Heart left ventricle (tissue), 16 donors: ENCODE measurements around the gene CTXN1. TPM values are rescaled to one million over a fixed set of nuclear protein-coding genes. Genes with fewer than 3 reads are reported as not detected.

ENCODE experiments used
- ATAC-seq, 4 donors: fragments of 200-7000 bp; cut with Tn5 transposase; one replicate each; pipeline ENCODE4 v1.9.1; 2020 to 2022; ENCODE audit warnings: moderate library complexity in 4 of 4, mild to moderate bottlenecking in 3 of 4, moderate number of reproducible peaks in 1 of 4
- DNase-seq, 5 donors: peaks; one replicate each; pipeline ENCODE4 v3.0.0-alpha.2; 2020
- H3K27ac ChIP-seq, 12 donors: fragments of 200-600 bp; sonication (generic) in 4 of 12; one replicate each; pipeline versions ENCODE4 v1.5.0 to v1.8.0; 2016 to 2022; ENCODE audit warnings: mild to moderate bottlenecking in 2 of 12
- H3K27me3 ChIP-seq, 9 donors: fragments of 200-600 bp; sonication (generic) in 2 of 9; one replicate each; pipeline versions ENCODE4 v1.5.1 to v1.8.0; 2016 to 2022; ENCODE audit warnings: mild to moderate bottlenecking in 3 of 9
- H3K36me3 ChIP-seq, 9 donors: fragments of 200-600 bp; sonication (generic) in 2 of 9; one replicate each; pipeline versions ENCODE4 v1.5.0 to v1.8.0; 2018 to 2022; ENCODE audit warnings: mild to moderate bottlenecking in 2 of 9
- H3K4me1 ChIP-seq, 12 donors: fragments of 200-600 bp; sonication (generic) in 4 of 12; one replicate each; pipeline versions ENCODE4 v1.5.0 to v1.8.0; 2016 to 2022; ENCODE audit warnings: mild to moderate bottlenecking in 3 of 12
- H3K4me3 ChIP-seq, 12 donors: fragments of 200-600 bp; sonication (generic) in 4 of 12; one replicate each; pipeline versions ENCODE4 v1.5.0 to v1.8.0; 2017 to 2022; ENCODE audit warnings: mild to moderate bottlenecking in 9 of 12, moderate library complexity in 4 of 12
- H3K9me3 ChIP-seq, 12 donors: fragments of 200-600 bp; sonication (generic) in 4 of 12; one replicate each; pipeline versions ENCODE4 v1.5.0 to v1.8.0; 2016 to 2022; ENCODE audit warnings: mild to moderate bottlenecking in 1 of 12
- CTCF ChIP-seq, 12 donors: fragments of 200-600 bp; sonication (generic) in 4 of 12; IDR thresholded peaks; one replicate each; pipeline versions ENCODE4 v1.5.0 to v1.8.0; 2018 to 2022; ENCODE audit warnings: antibody characterized with exemption in 12 of 12, mild to moderate bottlenecking in 5 of 12
- POLR2A ChIP-seq, 2 donors: fragments of 450-650 bp; IDR thresholded peaks; one replicate each; pipeline ENCODE4 v1.6.1; 2017; ENCODE audit warnings: antibody characterized with exemption in 2 of 2, mild to moderate bottlenecking in 2 of 2, moderate library complexity in 2 of 2
- WGBS, 4 donors: extraction: QIAGEN DNeasy Blood & Tissue Kit in 2 of 4; methylation state at CpG; one replicate each; pipeline versions ENCODE4 v1.1.5 to v1.1.7; 2013 to 2018; 5-methylcytosine and 5-hydroxymethylcytosine counted together
- intact Hi-C, 10 donors: fragments of 100-400 bp; cut with DNase I; formaldehyde crosslinking; loops; one replicate each; pipeline versions ENCODE4 v1.11.1 to v1.14.2; 2022
- polyA plus RNA-seq, 2 donors: library from polyadenylated mRNA; stranded (reverse); fragments of 200-250 nt; gene quantifications; one replicate each; pipeline ENCODE4 v1.2.3, GENCODE V29; 2013
- total RNA-seq, 9 donors: library from RNA; depleted of rRNA in 2 of 9; stranded (reverse); fragments of >200 nt in 2 of 9; fragmentation: NEBNext Ultra II Directional in 3 of 9; extraction: Animal tissue kit (Norgen Biotek cat#: 25700) in 3 of 9; gene quantifications; one replicate each; pipeline versions ENCODE4 v1.1.0 to v1.2.4, GENCODE V29; 2016 to 2023
- donor health status: ischemic (EF 13 %, LVEDD 7.1; RV severe dilation, severe dysfunction).
- donor health status: healthy with polysubstance abuse.
- donor health status: DM: no; HTN: yes; CAD: no.
- donor health status: DM: no; HTN: no; CAD: no.
- donor health status: ischemic (EF 25% LVEDD 6.9; RV normal size, moderate dysfunction).
- donor health status: ischemic (EF 25% LVEDD 5.7; RV mildly dilated, moderate dysfunction).
- donor health status: healthy.
- donor health status: DM: yes; HTN: yes; CAD: no.
- donor health status: ischemic (EF 35%, LVEDD 5.7; RV mildly dilated, moderate dysfunction).
- donor health status: nonischemic (EF 11% LVEDD 7.7; RV severe dilation, severe dysfunction).
- donor health status: DM: yes; HTN: yes; CAD: no.
- donor health status: PGD.
- donor health status: ischemic (EF 29% LVEDD 5.4; RV normal size, mild dysfunction).
- donor health status: nonischemic (EF 23%, LVEDD 6.1; RV moderate dilation, normal function).

Gene CTXN1
- total and polyA plus RNA-seq, 11 donors, result 0.21 to 3.3 (median 0.48) TPM; not detected in 3

DNA sequence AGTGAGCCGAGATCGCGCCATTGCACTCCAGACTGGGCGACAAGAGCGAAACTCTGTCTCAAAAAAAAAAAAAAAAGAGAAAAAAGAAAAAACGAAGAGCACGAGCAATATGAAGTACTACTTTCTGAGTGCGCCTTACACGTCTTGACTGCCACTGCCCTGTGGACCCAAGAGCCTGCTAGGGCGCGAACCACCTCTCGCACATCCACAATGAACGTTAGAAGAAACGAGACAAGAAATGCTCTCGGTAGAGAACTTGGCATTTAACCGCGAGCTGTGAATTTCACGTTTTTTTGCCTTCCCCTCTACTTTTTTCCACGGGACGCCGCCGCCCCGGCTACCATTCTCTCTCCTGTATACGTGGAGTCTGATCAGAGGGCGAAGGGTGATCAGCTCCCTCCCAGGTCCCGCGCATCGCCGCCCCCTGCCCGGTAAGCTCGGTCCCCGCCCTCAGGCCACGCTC, 17.1 kb upstream of the CTXN1 start:
- Histone ChIP-seq H3K9me3 (no peaks in the 10 kb centered on the region), H3K4me3 (peak overlapping the region; percentile 52 to 100 (median 86)), H3K4me1 (peaks cover 0 to 25% (median 15%) of the 10 kb centered on the region in 12 donors), H3K36me3 (peaks cover 0 to 33% (median 29%) of the 10 kb centered on the region in 9 donors), H3K27me3 (no peaks in the 10 kb centered on the region), H3K27ac (peak overlapping the region; percentile 83 to 99 (median 94))
- ATAC-seq, result peak in 2 of 4 donors; percentile 1 to 39
- 5 to 8% (median 5%) methylated on average over 33 of the region's 33 CpGs for WGBS, 4 donors
- intact Hi-C loops, result loop anchor here in 9 of 10 donors (1.0 to 10.0 kb wide), 7 partner anchors 40 to 309 kb away; partner anchors contain the start of genes ELAVL1 (in 1 of the 9) and MAP2K7 (in 1 of the 9)
- TF ChIP-seq POLR2A (IDR thresholded peaks at IDR 0.05) (no peak), CTCF (IDR thresholded peaks at IDR 0.05) (no peak)
- no peak for DNase-seq

DNA sequence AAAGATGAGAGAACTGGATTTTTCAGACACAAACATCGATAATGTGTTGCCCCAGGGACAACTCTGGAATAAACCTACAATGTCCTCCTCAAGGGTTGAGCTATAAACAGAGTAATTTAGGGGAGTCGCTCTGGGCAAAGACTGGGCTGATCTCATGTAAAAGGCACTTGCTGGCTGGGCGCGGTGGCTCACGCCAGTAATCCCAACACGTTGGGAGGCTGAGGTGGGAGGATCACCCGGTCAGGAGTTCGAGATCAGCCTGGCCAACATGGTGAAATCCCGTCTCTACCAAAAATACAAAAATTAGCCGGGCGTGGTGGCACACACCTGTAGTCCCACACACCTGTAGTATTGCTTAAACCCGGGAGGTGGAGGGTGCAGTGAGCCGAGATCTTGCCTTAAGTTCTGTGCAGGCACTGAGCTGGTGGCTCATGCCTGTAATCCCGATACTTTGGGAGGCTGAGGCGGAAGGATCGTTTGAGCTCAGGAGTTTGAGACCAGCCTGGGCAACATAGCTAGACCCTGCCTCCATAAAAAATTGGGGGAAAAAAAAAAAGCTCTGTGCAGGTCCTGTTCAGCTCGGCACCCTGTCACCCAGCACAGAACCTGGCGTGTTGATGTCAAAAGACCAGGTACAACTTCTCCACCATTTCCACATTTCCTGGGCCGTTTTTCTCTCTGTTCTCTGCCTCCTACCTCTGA, 16.1 kb upstream of the CTXN1 start:
- no peak overlapping the region for H3K27ac ChIP-seq
- peaks cover 3 to 43% (median 39%) of the 10 kb centered on the region in 9 donors for H3K36me3 ChIP-seq
- peaks cover 0 to 25% (median 15%) of the 10 kb centered on the region in 12 donors for H3K4me1 ChIP-seq
- no peaks in the 10 kb centered on the region for H3K9me3 ChIP-seq
- 86 to 93% (median 90%) methylated on average over 19 of the region's 19 CpGs for WGBS, 4 donors
- no peaks in the 10 kb centered on the region for H3K27me3 ChIP-seq
- intact Hi-C loops, result loop anchor here in 9 of 10 donors (2.0 to 10.0 kb wide), 5 partner anchors 60 to 310 kb away; no protein-coding TSS in a partner anchor
- ATAC-seq (no peak), DNase-seq (peak in 2 of 5 donors; percentile 20 to 30)
- TF ChIP-seq CTCF (IDR thresholded peaks at IDR 0.05) (no peak), POLR2A (IDR thresholded peaks at IDR 0.05) (no peak)
- peak overlapping the region in 9 of 12 donors; percentile 67 to 100 (median 86) for H3K4me3 ChIP-seq

DNA sequence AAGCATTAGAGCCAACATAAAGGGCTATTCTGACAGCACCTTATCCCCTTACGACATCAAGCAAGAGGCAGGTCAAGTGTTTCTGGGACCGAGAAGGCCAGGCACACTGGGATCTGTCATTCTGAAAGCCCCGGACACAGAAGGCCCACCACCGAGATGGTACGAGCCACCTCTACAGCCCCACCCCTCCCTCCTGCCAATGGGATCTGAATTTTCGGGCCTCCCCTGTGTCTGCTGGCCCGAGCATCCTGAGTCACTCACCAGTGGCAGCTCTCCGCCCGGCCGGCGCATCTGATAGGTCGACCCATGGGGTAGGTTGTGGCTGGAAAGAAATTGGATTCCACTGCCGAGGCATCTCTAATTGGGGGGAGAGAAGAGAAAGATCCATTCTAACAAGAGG, 14.9 kb upstream of the CTXN1 start:
- intact Hi-C loops, result loop anchor here in 9 of 10 donors (5.0 to 10.0 kb wide), 4 partner anchors 61 to 311 kb away; no protein-coding TSS in a partner anchor
- H3K4me1 ChIP-seq, result peaks cover 0 to 34% (median 15%) of the 10 kb centered on the region in 12 donors
- no peak overlapping the region for H3K4me3 ChIP-seq
- peaks cover 3 to 55% (median 51%) of the 10 kb centered on the region in 9 donors for H3K36me3 ChIP-seq
- DNase-seq (peak in 2 of 5 donors; percentile 17 to 55), ATAC-seq (no peak)
- WGBS, 4 donors, result 89 to 94% (median 92%) methylated on average over 13 of the region's 13 CpGs
- TF ChIP-seq POLR2A (IDR thresholded peaks at IDR 0.05) (no peak), CTCF (IDR thresholded peaks at IDR 0.05) (no peak)
- H3K27me3 ChIP-seq, result no peaks in the 10 kb centered on the region
- no peaks in the 10 kb centered on the region for H3K9me3 ChIP-seq
- no peak overlapping the region for H3K27ac ChIP-seq

GRCh38 chr19:7934766-7935165, 8.8 kb upstream of the CTXN1 start:
- Histone ChIP-seq H3K36me3 (peaks cover 19 to 100% (median 97%) of the 10 kb centered on the region in 9 donors), H3K27me3 (no peaks in the 10 kb centered on the region), H3K27ac (no peak overlapping the region), H3K4me1 (peaks cover 0 to 10% (median under 1%) of the 10 kb centered on the region in 12 donors), H3K9me3 (no peaks in the 10 kb centered on the region), H3K4me3 (no peak overlapping the region)
- WGBS, 4 donors, result 90 to 92% (median 92%) methylated on average over 21 of the region's 21 CpGs
- ATAC-seq (no peak), DNase-seq (peak in 1 of 5 donors; percentile 17)
- intact Hi-C loops, result no loop called here
- TF ChIP-seq POLR2A (IDR thresholded peaks at IDR 0.05) (no peak), CTCF (IDR thresholded peaks at IDR 0.05) (no peak)
